GM12891 (cell line): ENCODE data around the gene SYT1.
"Not testable (repeated sequence)": the region's sequence is repeated elsewhere in the genome, so short reads cannot be mapped to it uniquely, and the experiment has no call there.

ENCODE experiments used
- POLR2A ChIP-seq: IDR thresholded peaks from 2 replicates; pipeline ENCODE4 v1.6.1; 2011; ENCODE audit warnings: low read depth, low read length, control low read depth
- POLR2AphosphoS5 ChIP-seq: IDR thresholded peaks from 2 replicates; pipeline ENCODE4 v1.6.1; 2011; ENCODE audit warnings: low read depth, low read length, control low read depth
- SPI1 ChIP-seq: IDR thresholded peaks from 2 replicates; pipeline ENCODE4 v1.6.1; 2011; ENCODE audit warnings: low read depth, low read length, control low read depth
- TAF1 ChIP-seq: IDR thresholded peaks from 2 replicates; pipeline ENCODE4 v1.6.1; 2011; ENCODE audit warnings: low read depth, low read length, control low read depth

GRCh38 chr12:79210403-79210802, 345.8 kb downstream of the SYT1 start:
- not testable (repeated sequence) for TF ChIP-seq POLR2A, TAF1, SPI1, POLR2AphosphoS5
